CD14-positive monocyte (primary cell): ENCODE measurements around the gene QKI. TPM values are rescaled to one million over a fixed set of nuclear protein-coding genes. Genes with fewer than 3 reads are reported as not detected.

Experiments used
- DNase-seq, 3 donors: peaks; one replicate each; pipeline ENCODE4 v3.0.0-alpha.2; 2011 to 2022
- H2AFZ ChIP-seq: 2 replicates; pipeline ENCODE4 v1.6.0; 2012; ENCODE audit warnings: mild to moderate bottlenecking, low read depth, low read length, inconsistent platforms; ENCODE audit not compliant: insufficient read depth, poor library complexity, severe bottlenecking
- H3K27ac ChIP-seq, 2 donors: 1 replicate in 1 of 2; 2 replicates in 1 of 2; pipeline ENCODE4 v1.5.1; 2012 to 2013; ENCODE audit warnings: low read length in 2 of 2, control low read depth in 1 of 2, inconsistent platforms in 1 of 2, low read depth in 1 of 2, mild to moderate bottlenecking in 1 of 2
- H3K27me3 ChIP-seq, 2 donors: one replicate each; pipeline versions ENCODE4 v1.6.0 to v1.6.1; 2011 to 2013; ENCODE audit warnings: low read length in 2 of 2; ENCODE audit not compliant: control insufficient read depth in 2 of 2, insufficient read depth in 2 of 2
- H3K36me3 ChIP-seq, 2 donors: replicated peaks in 1 of 2; 1 replicate in 1 of 2; 2 replicates in 1 of 2; pipeline versions ENCODE4 v1.5.1 to v1.6.1; 2012 to 2013; ENCODE audit warnings: low read length in 2 of 2, control low read depth in 1 of 2, inconsistent platforms in 1 of 2, mild to moderate bottlenecking in 1 of 2; ENCODE audit not compliant: insufficient read depth in 2 of 2, control insufficient read depth in 1 of 2
- H3K4me1 ChIP-seq, 2 donors: 1 replicate in 1 of 2; 2 replicates in 1 of 2; pipeline versions ENCODE4 v1.5.1 to v1.6.1; 2012 to 2013; ENCODE audit warnings: low read length in 2 of 2, control low read depth in 1 of 2, inconsistent platforms in 1 of 2, mild to moderate bottlenecking in 1 of 2, moderate library complexity in 1 of 2; ENCODE audit not compliant: insufficient read depth in 2 of 2, control insufficient read depth in 1 of 2
- H3K4me2 ChIP-seq: replicated peaks from 2 replicates; pipeline ENCODE3; 2012; ENCODE audit warnings: low read length, moderate library complexity, mild to moderate bottlenecking; ENCODE audit not compliant: poor library complexity, severe bottlenecking; ENCODE audit errors: extremely low read depth
- H3K4me3 ChIP-seq, 3 experiments: fragments of 200-600 bp in 1 of 3; sonication (generic) in 1 of 3; replicated peaks in 1 of 3; 1 replicate in 2 of 3; 2 replicates in 1 of 3; pipeline ENCODE4 v1.5.1; 2011 to 2013; ENCODE audit warnings: low read length in 3 of 3, mild to moderate bottlenecking in 3 of 3, control low read depth in 2 of 3, low read depth in 2 of 3, inconsistent platforms in 1 of 3, moderate library complexity in 1 of 3
- H3K79me2 ChIP-seq: 2 replicates; pipeline ENCODE4 v1.6.0; 2012; ENCODE audit warnings: mild to moderate bottlenecking, control low read depth, inconsistent platforms, low read length, moderate library complexity; ENCODE audit not compliant: insufficient read depth
- H3K9ac ChIP-seq: 2 replicates; pipeline ENCODE4 v1.6.0; 2017; ENCODE audit warnings: low read length, mild to moderate bottlenecking; ENCODE audit not compliant: insufficient read depth, poor library complexity, severe bottlenecking
- H3K9me3 ChIP-seq, 2 donors: replicated peaks in 1 of 2; 1 replicate in 1 of 2; 2 replicates in 1 of 2; pipeline versions ENCODE4 v1.5.1 to v1.6.1; 2012 to 2013; ENCODE audit warnings: low read length in 2 of 2, control low read depth in 1 of 2; ENCODE audit not compliant: control insufficient read depth in 1 of 2, insufficient read depth in 1 of 2
- H4K20me1 ChIP-seq: 2 replicates; pipeline ENCODE4 v1.6.0; 2012; ENCODE audit warnings: mild to moderate bottlenecking, low read length, control low read depth, moderate library complexity; ENCODE audit not compliant: insufficient read depth
- H3K27ac Mint-ChIP-seq, 7 donors: one replicate each; pipeline ENCODE4 v1.8.0; 2020; ENCODE audit warnings: mild to moderate bottlenecking in 7 of 7, mixed read lengths in 7 of 7, moderate library complexity in 6 of 7, inconsistent platforms in 2 of 7
- H3K27me3 Mint-ChIP-seq, 3 donors: one replicate each; pipeline ENCODE4 v1.8.0; 2021 to 2022; ENCODE audit warnings: low read depth in 3 of 3, mild to moderate bottlenecking in 3 of 3, mixed read lengths in 3 of 3, moderate library complexity in 3 of 3, inconsistent platforms in 1 of 3
- H3K36me3 Mint-ChIP-seq, 2 donors: one replicate each; pipeline ENCODE4 v1.8.0; 2020; ENCODE audit warnings: mixed read lengths in 2 of 2, inconsistent platforms in 1 of 2, mild to moderate bottlenecking in 1 of 2
- H3K4me1 Mint-ChIP-seq: one replicate; pipeline ENCODE4 v1.8.0; 2020; ENCODE audit warnings: mild to moderate bottlenecking, mixed read lengths
- H3K4me3 Mint-ChIP-seq, 2 donors: one replicate each; pipeline ENCODE4 v1.8.0; 2020; ENCODE audit warnings: mild to moderate bottlenecking in 2 of 2, mixed read lengths in 2 of 2, moderate library complexity in 1 of 2
- H3K9me3 Mint-ChIP-seq, 7 donors: one replicate each; pipeline ENCODE4 v1.8.0; 2020 to 2022; ENCODE audit warnings: mixed read lengths in 7 of 7, mild to moderate bottlenecking in 6 of 7, moderate library complexity in 6 of 7, inconsistent platforms in 2 of 7
- WGBS: methylation state at CpG from one replicate; pipeline ENCODE4 v1.1.5; 2013; ENCODE audit warnings: missing lambda C conversion rate; ENCODE audit not compliant: insufficient coverage; 5-methylcytosine and 5-hydroxymethylcytosine counted together
- intact Hi-C, 2 donors: fragments of 100-400 bp; cut with micrococcal nuclease; formaldehyde crosslinking; loops; one replicate each; pipeline versions ENCODE4 v1.15.0 to v1.15.1; 2023
- polyA plus RNA-seq, 3 donors: library from polyadenylated mRNA; depleted of rRNA in 1 of 3; unstranded in 2 of 3; stranded (reverse) in 1 of 3; fragments of 300-500 nt in 2 of 3; fragments of >200 nt in 1 of 3; fragmentation: Illumina TruSeq in 2 of 3; gene quantifications; 1 replicate in 2 of 3; 2 replicates in 1 of 3; pipeline ENCODE4 v1.2.3, GENCODE V29; 2012 to 2021
- TF ChIP-seq, protein P1 (sequence below): fragments of 200-600 bp; IDR thresholded peaks from one replicate; pipeline ENCODE4 v1.8.0; 2022; ENCODE audit warnings: antibody characterized with exemption, mild to moderate bottlenecking

QKI gene
- polyA plus RNA-seq, 3 donors = 24.3 to 154 (median 71.8) TPM

DNA sequence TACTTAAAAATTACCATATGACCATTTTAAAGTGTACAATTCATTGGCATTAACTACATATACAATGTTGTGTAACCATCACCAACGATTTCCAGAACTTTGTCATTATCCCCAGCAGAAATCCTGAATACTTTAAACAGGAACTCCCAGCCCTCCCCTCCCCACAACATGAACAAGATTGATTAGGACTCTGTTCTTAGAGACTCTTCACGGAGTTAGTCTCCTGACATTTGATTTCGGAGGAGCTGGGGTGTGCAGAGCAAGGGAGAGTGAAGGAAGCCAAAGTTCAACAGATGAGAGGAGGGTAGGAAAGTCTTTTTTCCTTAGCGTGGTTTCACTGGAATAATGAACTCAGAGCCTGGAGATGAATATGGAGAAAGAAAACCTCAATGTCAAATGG is 17.2 kb upstream of the QKI start:
- Histone ChIP-seq H4K20me1 (no peaks in the 10 kb centered on the region), H3K4me2 (peak overlapping the region; percentile 88), H3K27ac (no peak overlapping the region), H3K9me3 (no peaks in the 10 kb centered on the region), H3K36me3 (no peaks in the 10 kb centered on the region), H3K4me1 (peaks cover 33 to 46% of the 10 kb centered on the region in 2 donors), H2AFZ (no peak overlapping the region), H3K4me3 (no peak overlapping the region), H3K27me3 (no peaks in the 10 kb centered on the region), H3K79me2 (no peaks in the 10 kb centered on the region), H3K9ac (no peak overlapping the region)
- Mint-ChIP-seq H3K9me3 (peaks cover 0 to 3% (median 0%) of the 10 kb centered on the region in 7 donors), H3K4me1 (peaks cover 63% of the 10 kb centered on the region), H3K4me3 (no peak overlapping the region), H3K27me3 (peaks cover 0 to 3% (median 1%) of the 10 kb centered on the region in 3 donors), H3K27ac (no peak overlapping the region), H3K36me3 (peaks cover 0 to 7% of the 10 kb centered on the region in 2 donors)
- intact Hi-C loops = no loop called here
- TF ChIP-seq, protein P1, sequence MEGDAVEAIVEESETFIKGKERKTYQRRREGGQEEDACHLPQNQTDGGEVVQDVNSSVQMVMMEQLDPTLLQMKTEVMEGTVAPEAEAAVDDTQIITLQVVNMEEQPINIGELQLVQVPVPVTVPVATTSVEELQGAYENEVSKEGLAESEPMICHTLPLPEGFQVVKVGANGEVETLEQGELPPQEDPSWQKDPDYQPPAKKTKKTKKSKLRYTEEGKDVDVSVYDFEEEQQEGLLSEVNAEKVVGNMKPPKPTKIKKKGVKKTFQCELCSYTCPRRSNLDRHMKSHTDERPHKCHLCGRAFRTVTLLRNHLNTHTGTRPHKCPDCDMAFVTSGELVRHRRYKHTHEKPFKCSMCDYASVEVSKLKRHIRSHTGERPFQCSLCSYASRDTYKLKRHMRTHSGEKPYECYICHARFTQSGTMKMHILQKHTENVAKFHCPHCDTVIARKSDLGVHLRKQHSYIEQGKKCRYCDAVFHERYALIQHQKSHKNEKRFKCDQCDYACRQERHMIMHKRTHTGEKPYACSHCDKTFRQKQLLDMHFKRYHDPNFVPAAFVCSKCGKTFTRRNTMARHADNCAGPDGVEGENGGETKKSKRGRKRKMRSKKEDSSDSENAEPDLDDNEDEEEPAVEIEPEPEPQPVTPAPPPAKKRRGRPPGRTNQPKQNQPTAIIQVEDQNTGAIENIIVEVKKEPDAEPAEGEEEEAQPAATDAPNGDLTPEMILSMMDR = no peak
- no peak for DNase-seq
- WGBS = 67% methylated on average over 3 of the region's 4 CpGs

GRCh38 chr6:163398115-163398514 is 16.4 kb upstream of the QKI start:
- H3K9me3 Mint-ChIP-seq = peaks cover 0 to 3% (median 0%) of the 10 kb centered on the region in 7 donors
- Histone ChIP-seq H3K27ac (peak overlapping the region in 1 of 2 donors; percentile 60), H3K4me1 (peaks cover 31 to 43% of the 10 kb centered on the region in 2 donors), H3K27me3 (no peaks in the 10 kb centered on the region), H3K36me3 (no peaks in the 10 kb centered on the region), H3K9me3 (no peaks in the 10 kb centered on the region), H3K4me3 (no peak overlapping the region), H4K20me1 (no peaks in the 10 kb centered on the region), H3K4me2 (no peak overlapping the region), H2AFZ (no peak overlapping the region), H3K79me2 (no peaks in the 10 kb centered on the region), H3K9ac (no peak overlapping the region)
- 100% methylated on average over 1 of the region's 2 CpGs for WGBS
- peaks cover 0 to 7% of the 10 kb centered on the region in 2 donors for H3K36me3 Mint-ChIP-seq
- H3K4me1 Mint-ChIP-seq = peaks cover 65% of the 10 kb centered on the region
- no peak for DNase-seq
- TF ChIP-seq, protein P1 = no peak
- H3K27me3 Mint-ChIP-seq = peaks cover 0 to 3% (median 1%) of the 10 kb centered on the region in 3 donors
- intact Hi-C loops = no loop called here
- peak overlapping the region in 1 of 7 donors; percentile 73 for H3K27ac Mint-ChIP-seq
- H3K4me3 Mint-ChIP-seq = no peak overlapping the region
